Measurements from ENCODE around the gene KIF6. TPM values are rescaled to one million over a fixed set of nuclear protein-coding genes. Genes with fewer than 3 reads are reported as not detected.

KIF6 gene
- total RNA-seq, 6 experiments from 2014 or later, result not detected

DNA sequence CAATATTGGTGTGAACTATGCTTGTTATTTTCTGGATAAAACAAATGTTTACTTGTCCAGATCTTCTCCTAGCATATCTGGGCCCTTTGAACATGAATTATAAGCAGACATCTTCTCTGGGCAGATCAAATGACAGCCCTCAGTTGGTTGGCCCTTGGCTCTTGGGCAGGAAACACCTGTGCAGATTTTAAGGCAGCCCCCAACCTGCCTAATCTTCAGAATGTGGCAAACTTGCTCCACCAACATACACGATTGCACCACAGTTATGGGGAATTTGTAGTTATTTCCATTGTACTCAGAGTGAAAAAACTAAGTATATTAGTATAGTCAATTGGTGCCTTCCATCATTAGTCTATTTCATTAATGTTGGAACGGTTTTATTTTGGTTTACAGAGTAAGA is 307.8 kb downstream of the KIF6 start:
- no peak overlapping the region for H3K4me3 Mint-ChIP-seq

DNA sequence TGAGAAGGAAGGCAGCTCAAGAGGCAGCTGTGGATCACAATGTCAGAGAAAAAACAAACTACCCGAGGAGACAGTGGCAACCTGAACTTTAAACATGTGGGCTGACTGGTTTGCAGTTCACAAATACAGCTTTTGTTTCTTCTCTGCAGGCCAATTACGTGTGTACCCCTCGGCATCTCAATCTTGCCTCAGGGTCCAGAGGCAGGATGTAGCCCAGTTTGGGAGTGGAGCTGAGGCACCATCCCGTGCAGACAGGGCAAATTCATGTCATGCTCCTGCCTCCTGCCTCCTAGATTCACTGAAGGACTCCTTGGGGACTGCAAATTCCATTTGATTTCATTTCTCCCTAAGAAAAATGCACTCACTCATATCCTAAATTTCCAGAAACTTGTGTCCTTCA is 308.5 kb downstream of the KIF6 start:
- Mint-ChIP-seq H3K9me3 (peaks cover 37% of the 10 kb centered on the region), H3K27ac (no peak overlapping the region), H3K36me3 (ENCODE audit: low read depth) (no peaks in the 10 kb centered on the region), H3K4me1 (ENCODE audit: low read depth) (no peaks in the 10 kb centered on the region), H3K4me3 (no peak overlapping the region), H3K27me3 (ENCODE audit: insufficient read depth) (no peaks in the 10 kb centered on the region)
- TF ChIP-seq, protein P1, sequence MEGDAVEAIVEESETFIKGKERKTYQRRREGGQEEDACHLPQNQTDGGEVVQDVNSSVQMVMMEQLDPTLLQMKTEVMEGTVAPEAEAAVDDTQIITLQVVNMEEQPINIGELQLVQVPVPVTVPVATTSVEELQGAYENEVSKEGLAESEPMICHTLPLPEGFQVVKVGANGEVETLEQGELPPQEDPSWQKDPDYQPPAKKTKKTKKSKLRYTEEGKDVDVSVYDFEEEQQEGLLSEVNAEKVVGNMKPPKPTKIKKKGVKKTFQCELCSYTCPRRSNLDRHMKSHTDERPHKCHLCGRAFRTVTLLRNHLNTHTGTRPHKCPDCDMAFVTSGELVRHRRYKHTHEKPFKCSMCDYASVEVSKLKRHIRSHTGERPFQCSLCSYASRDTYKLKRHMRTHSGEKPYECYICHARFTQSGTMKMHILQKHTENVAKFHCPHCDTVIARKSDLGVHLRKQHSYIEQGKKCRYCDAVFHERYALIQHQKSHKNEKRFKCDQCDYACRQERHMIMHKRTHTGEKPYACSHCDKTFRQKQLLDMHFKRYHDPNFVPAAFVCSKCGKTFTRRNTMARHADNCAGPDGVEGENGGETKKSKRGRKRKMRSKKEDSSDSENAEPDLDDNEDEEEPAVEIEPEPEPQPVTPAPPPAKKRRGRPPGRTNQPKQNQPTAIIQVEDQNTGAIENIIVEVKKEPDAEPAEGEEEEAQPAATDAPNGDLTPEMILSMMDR (IDR thresholded peaks at IDR 0.05), result no peak
- no peak for DNase-seq

More for the DNA sequence above, 307.8 kb downstream of the KIF6 start:
- TF ChIP-seq, protein P1 (IDR thresholded peaks at IDR 0.05), result no peak
- Mint-ChIP-seq H3K9me3 (peaks cover 44% of the 10 kb centered on the region), H3K4me1 (ENCODE audit: low read depth) (no peaks in the 10 kb centered on the region), H3K27me3 (ENCODE audit: insufficient read depth) (no peaks in the 10 kb centered on the region), H3K27ac (no peak overlapping the region), H3K36me3 (ENCODE audit: low read depth) (no peaks in the 10 kb centered on the region)
- no peak for DNase-seq

DNA sequence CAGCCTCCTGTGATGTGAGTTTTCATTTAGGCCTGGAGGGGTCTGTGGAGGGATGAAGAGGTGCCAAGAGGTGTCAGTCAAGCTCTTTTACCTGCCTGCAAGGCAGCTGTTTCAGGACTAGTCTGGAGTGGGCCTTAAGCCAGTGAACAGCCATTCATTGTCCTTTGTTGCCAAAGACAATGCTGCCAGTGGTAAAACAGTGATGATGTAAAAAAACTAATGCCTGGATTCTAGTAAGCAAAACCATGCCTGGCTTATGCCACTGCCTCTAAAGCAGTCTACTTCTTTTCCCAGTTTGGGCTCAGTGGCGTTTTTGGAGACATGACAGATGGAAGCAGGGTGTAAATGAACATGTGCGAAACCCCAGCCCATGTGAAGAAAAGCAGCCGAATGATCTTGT is 309.2 kb downstream of the KIF6 start:
- Mint-ChIP-seq H3K9me3 (peaks cover 37% of the 10 kb centered on the region), H3K27me3 (ENCODE audit: insufficient read depth) (no peaks in the 10 kb centered on the region), H3K4me1 (ENCODE audit: low read depth) (no peaks in the 10 kb centered on the region), H3K27ac (no peak overlapping the region), H3K36me3 (ENCODE audit: low read depth) (no peaks in the 10 kb centered on the region), H3K4me3 (no peak overlapping the region)
- TF ChIP-seq, protein P1 (IDR thresholded peaks at IDR 0.05), result no peak
- no peak for DNase-seq

DNA sequence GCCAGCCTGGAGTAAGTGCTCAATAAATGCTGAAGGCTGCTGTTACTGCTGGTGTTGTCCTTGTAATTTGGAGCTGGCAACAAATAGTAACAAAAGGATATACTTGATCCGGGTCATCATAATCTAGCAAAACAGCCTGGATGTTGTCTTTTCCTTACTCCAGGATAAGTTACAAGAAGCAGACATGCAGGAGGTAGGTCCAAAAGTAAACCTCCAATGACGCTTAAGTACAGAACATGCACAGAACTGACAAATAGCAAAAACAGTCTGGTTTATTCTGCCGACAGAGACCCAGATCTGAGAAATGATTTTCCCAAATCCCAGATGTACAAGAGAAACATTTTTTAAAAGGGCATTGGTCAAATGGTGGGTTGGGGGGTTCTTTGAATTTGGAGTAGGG is 309.7 kb downstream of the KIF6 start:
- H3K4me1 Mint-ChIP-seq (ENCODE audit: low read depth), result no peaks in the 10 kb centered on the region
- TF ChIP-seq, protein P1 (IDR thresholded peaks at IDR 0.05), result no peak
- H3K4me3 Mint-ChIP-seq, result no peak overlapping the region
- no peaks in the 10 kb centered on the region for H3K36me3 Mint-ChIP-seq (ENCODE audit: low read depth)
- no peak for DNase-seq
- peaks cover 32% of the 10 kb centered on the region for H3K9me3 Mint-ChIP-seq
- no peak overlapping the region for H3K27ac Mint-ChIP-seq
- no peaks in the 10 kb centered on the region for H3K27me3 Mint-ChIP-seq (ENCODE audit: insufficient read depth)

DNA sequence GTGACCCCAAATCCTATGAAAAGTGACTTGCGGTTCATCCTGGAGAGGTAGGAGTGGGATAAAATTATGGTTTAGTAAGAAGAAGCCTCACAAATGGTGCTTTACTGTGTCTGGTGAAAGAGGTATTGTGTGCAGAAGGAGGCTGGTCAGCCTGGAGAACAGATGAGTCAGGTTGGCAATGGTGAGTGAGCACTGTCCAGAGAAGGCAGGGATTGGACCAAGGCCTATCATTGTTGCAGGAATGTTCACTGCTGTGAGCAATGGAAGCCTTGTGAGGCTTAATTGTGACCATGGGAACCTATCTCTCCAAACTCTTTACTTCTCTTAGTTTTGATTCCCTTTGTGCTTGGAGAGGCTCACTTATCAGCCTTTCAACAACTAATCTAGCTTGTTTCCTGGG is 313.7 kb downstream of the KIF6 start:
- Mint-ChIP-seq H3K9me3 (peaks cover 27% of the 10 kb centered on the region), H3K4me3 (no peak overlapping the region), H3K4me1 (ENCODE audit: low read depth) (no peaks in the 10 kb centered on the region), H3K27ac (no peak overlapping the region), H3K36me3 (ENCODE audit: low read depth) (no peaks in the 10 kb centered on the region), H3K27me3 (ENCODE audit: insufficient read depth) (no peaks in the 10 kb centered on the region)
- TF ChIP-seq, protein P1 (IDR thresholded peaks at IDR 0.05), result no peak
- no peak for DNase-seq

DNA sequence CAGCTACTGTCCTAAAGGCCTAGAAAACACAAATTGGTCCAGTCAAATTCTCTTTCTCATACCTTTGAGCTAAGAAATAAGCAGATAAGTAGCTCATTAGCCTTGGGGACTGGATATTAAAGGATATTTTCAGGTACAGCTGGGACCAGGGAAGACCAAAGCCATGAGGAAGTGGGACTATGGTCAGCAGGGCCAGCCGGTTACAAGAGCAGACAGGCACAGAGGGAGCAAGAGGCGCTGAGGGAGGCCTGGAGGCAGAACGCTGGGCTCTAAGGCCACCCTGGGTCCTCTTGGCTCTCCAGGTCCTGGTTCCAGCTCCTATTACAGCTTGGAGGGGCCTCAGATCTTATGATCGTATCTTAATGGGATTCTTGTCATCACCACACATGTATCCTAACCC is 314.2 kb downstream of the KIF6 start:
- TF ChIP-seq, protein P1 (IDR thresholded peaks at IDR 0.05), result no peak
- Mint-ChIP-seq H3K4me3 (no peak overlapping the region), H3K4me1 (ENCODE audit: low read depth) (no peaks in the 10 kb centered on the region), H3K36me3 (ENCODE audit: low read depth) (no peaks in the 10 kb centered on the region), H3K27ac (no peak overlapping the region), H3K27me3 (ENCODE audit: insufficient read depth) (no peaks in the 10 kb centered on the region), H3K9me3 (peaks cover 27% of the 10 kb centered on the region)
- no peak for DNase-seq

Measured in HFFc6 (cell line).